AG04449 (cell line): ENCODE results near the gene CATSPER4.

ENCODE experiments used
- CTCF ChIA-PET: fragments of 350-600 bp; formaldehyde crosslinking; extraction: SDS; loops from one replicate; lab custom pipeline; 2021; ENCODE audit warnings: antibody characterized with exemption; lab: Yijun Ruan, JAX
- POLR2A ChIA-PET: fragments of 400-600, 350-600 bp; formaldehyde crosslinking; extraction: SDS; loops from one replicate; lab custom pipeline; 2020; ENCODE audit warnings: antibody characterized with exemption, inconsistent platforms; lab: Yijun Ruan, JAX
- DNase-seq: peaks from one replicate; pipeline ENCODE4 v3.0.0-alpha.2; 2010; ENCODE audit warnings: low read depth, low spot score
- H3K4me3 ChIP-seq: 2 replicates; pipeline ENCODE4 v1.5.1; 2011; ENCODE audit warnings: low read depth, mild to moderate bottlenecking, control low read depth, low read length
- CTCF ChIP-seq: IDR thresholded peaks from one replicate; pipeline ENCODE4 v1.5.1; 2011; ENCODE audit warnings: mild to moderate bottlenecking, moderate library complexity, low read length, control low read depth, inconsistent platforms; ENCODE audit not compliant: insufficient read depth; ENCODE audit errors: missing control alignments

CATSPER4 gene

GRCh38 chr1:26197301-26197700 is 6.9 kb downstream of the CATSPER4 start:
- ChIA-PET CTCF (interaction anchor here (0.8 to 1.9 kb wide), 2 partner anchors 15 to 28 kb away, joined by 3 to 6 read pairs; partner anchors contain the start of genes C1orf232 and ZNF593), POLR2A (no interaction called here)
- no peak overlapping the region for H3K4me3 ChIP-seq
- TF ChIP-seq CTCF: no peak
- DNase-seq: no peak

GRCh38 chr1:26197813-26198212 is 7.4 kb downstream of the CATSPER4 start:
- TF ChIP-seq CTCF: no peak
- no peak overlapping the region for H3K4me3 ChIP-seq
- POLR2A ChIA-PET: no interaction called here
- no peak for DNase-seq
- CTCF ChIA-PET: interaction anchor here (0.8 to 1.9 kb wide), 2 partner anchors 15 to 29 kb away, joined by 3 to 6 read pairs; partner anchors contain the start of genes C1orf232 and ZNF593

GRCh38 chr1:26200413-26200812 is 10.0 kb downstream of the CATSPER4 start:
- TF ChIP-seq CTCF: no peak
- DNase-seq: no peak
- POLR2A ChIA-PET: no interaction called here
- no peak overlapping the region for H3K4me3 ChIP-seq
- CTCF ChIA-PET: interaction anchor here (1.6 kb wide), 1 partner anchor 34 kb away, joined by 6 read pairs; the partner anchor contains the start of gene CEP85

GRCh38 chr1:26203642-26204318 is 13.4 kb downstream of the CATSPER4 start:
- H3K4me3 ChIP-seq: no peak overlapping the region
- no peak for DNase-seq
- ChIA-PET POLR2A (interaction anchor here (0.7 kb wide), 1 partner anchor 168 kb away, joined by 3 read pairs; no protein-coding TSS in a partner anchor), CTCF (interaction anchor here (0.6 to 1.6 kb wide), 3 partner anchors 34 to 118 kb away, joined by 3 to 7 read pairs (median 4); partner anchors contain the start of genes C1orf232 and ZNF593)
- TF ChIP-seq CTCF: no peak

GRCh38 chr1:26210147-26210870 is 19.9 kb downstream of the CATSPER4 start:
- POLR2A ChIA-PET: interaction anchor here (0.6 kb wide), 1 partner anchor 69 kb away, joined by 3 read pairs; the partner anchor contains the start of gene SH3BGRL3
- DNase-seq: no peak
- TF ChIP-seq CTCF: no peak
- CTCF ChIA-PET: interaction anchor here (0.8 to 3.8 kb wide), 5 partner anchors 8 to 38 kb away, joined by 3 to 26 read pairs (median 3); partner anchors contain the start of genes CEP85 and ZNF593OS
- no peak overlapping the region for H3K4me3 ChIP-seq
